Measurements from ENCODE around the gene OR2B6. TPM values are rescaled to one million over a fixed set of nuclear protein-coding genes. Genes with fewer than 3 reads are reported as not detected.

OR2B6 gene
- total RNA-seq, 1 donor from 2014 or later: not detected

DNA sequence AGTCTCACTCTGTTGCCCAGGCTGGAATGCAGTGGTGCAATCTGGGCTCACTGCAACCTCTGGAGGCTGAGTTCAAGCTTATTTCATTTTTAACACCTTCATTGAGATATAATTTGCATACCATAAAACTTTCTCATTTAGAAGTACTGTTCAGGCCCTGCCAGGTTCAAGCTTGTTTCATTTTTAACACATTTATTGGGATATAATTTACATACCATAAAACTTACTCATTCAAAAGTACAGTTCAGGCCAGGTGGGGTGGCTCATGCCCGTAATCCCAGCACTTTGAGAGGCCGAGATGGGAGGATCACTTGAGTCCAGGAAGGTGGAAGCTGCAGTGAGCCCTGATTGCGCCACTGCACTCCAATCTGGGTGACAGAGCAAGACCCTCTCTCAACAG, 5.5 kb downstream of the OR2B6 start:
- no peak overlapping the region for H3K27ac ChIP-seq
- TF ChIP-seq, protein P1, sequence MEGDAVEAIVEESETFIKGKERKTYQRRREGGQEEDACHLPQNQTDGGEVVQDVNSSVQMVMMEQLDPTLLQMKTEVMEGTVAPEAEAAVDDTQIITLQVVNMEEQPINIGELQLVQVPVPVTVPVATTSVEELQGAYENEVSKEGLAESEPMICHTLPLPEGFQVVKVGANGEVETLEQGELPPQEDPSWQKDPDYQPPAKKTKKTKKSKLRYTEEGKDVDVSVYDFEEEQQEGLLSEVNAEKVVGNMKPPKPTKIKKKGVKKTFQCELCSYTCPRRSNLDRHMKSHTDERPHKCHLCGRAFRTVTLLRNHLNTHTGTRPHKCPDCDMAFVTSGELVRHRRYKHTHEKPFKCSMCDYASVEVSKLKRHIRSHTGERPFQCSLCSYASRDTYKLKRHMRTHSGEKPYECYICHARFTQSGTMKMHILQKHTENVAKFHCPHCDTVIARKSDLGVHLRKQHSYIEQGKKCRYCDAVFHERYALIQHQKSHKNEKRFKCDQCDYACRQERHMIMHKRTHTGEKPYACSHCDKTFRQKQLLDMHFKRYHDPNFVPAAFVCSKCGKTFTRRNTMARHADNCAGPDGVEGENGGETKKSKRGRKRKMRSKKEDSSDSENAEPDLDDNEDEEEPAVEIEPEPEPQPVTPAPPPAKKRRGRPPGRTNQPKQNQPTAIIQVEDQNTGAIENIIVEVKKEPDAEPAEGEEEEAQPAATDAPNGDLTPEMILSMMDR (IDR thresholded peaks at IDR 0.05): no peak
- H3K27me3 ChIP-seq: peaks cover 6% of the 10 kb centered on the region
- no peaks in the 10 kb centered on the region for H3K36me3 ChIP-seq
- intact Hi-C loops (cut with DNase I): no loop called here
- no peak overlapping the region for H3K4me3 ChIP-seq
- DNase-seq (no peak), ATAC-seq (no peak)
- no peaks in the 10 kb centered on the region for H3K9me3 ChIP-seq
- no peaks in the 10 kb centered on the region for H3K4me1 ChIP-seq

DNA sequence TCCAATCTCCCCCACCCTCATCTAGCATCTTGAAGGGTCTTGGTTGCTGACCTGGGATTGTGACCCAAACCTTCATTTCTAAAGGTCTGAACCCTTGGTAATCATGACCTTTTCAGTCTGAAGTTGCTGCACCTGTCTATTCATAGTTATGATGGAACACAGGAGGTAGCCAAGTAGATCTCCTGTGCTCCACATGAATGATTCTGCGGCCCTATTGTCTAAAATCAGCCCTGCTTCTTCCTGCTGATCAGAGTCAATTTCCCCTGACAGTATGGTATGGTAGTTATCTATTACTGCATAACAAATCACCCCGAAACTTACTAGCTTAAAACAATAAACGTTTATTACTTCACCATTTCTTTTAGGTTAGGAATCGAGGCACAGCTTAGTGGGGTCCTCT, 9.0 kb downstream of the OR2B6 start:
- no peaks in the 10 kb centered on the region for H3K9me3 ChIP-seq

DNA sequence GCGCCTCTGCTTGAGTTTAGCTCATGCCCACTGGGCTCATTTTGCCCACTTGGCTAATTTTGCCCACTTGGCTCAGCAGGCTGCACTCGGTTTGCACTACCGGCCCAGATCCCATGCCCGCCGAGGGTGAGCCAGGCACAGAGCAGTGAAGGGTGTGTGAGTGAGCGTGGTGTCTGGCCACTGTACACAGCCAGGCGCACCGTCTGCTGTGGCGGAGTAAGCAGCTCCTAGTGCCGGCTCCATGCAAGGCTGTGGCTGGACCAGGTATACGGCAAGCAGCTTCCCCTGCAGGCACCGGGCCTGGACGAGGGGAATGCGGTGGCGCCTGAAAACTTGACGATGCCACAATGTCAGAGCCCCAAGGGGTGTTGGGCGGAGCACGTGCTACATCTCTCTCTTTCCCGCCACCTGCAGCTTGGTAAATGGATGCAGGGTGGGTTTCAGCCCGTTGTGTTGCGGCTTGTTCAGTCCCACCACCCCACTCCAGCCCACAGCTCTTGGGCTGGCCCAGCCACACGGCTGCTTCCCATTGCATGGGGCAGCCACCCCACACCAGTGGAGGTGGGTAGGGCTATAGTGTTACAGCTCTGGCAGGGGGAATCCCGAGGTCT, 9.9 kb downstream of the OR2B6 start:
- Histone ChIP-seq H3K27me3 (peaks cover 6% of the 10 kb centered on the region), H3K4me1 (no peaks in the 10 kb centered on the region), H3K36me3 (no peaks in the 10 kb centered on the region), H3K27ac (no peak overlapping the region), H3K9me3 (no peaks in the 10 kb centered on the region), H3K4me3 (no peak overlapping the region)
- ATAC-seq (no peak), DNase-seq (no peak)
- TF ChIP-seq, protein P1 (IDR thresholded peaks at IDR 0.05): no peak
- intact Hi-C loops (cut with DNase I): no loop called here

More for the DNA sequence above, 9.0 kb downstream of the OR2B6 start:
- TF ChIP-seq, protein P1 (IDR thresholded peaks at IDR 0.05): no peak
- peaks cover 6% of the 10 kb centered on the region for H3K27me3 ChIP-seq
- ATAC-seq (no peak), DNase-seq (no peak)
- no peak overlapping the region for H3K4me3 ChIP-seq
- intact Hi-C loops (cut with DNase I): no loop called here
- H3K27ac ChIP-seq: no peak overlapping the region
- no peaks in the 10 kb centered on the region for H3K36me3 ChIP-seq
- H3K4me1 ChIP-seq: no peaks in the 10 kb centered on the region

DNA sequence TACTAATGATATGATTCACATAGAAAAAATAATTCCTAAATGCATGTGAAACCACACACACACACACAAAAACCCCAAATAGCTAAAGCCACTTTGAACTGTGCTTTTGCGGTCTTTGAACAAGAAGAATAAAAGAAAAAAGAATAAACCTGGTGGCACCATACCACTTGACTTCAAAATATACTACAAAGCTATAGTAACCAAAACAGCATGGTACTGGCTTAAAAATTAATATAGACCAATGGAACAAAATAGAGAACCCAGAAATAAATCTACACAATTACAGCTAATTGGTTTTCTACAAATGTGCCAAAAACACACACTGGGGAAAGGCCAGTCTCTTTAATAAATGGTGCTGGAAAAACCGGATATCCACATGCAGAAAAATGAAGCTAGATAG, 13.4 kb downstream of the OR2B6 start:
- intact Hi-C loops (cut with DNase I): no loop called here
- DNase-seq (no peak), ATAC-seq (no peak)
- Histone ChIP-seq H3K4me1 (no peaks in the 10 kb centered on the region), H3K27ac (no peak overlapping the region), H3K4me3 (no peak overlapping the region), H3K36me3 (no peaks in the 10 kb centered on the region), H3K9me3 (no peaks in the 10 kb centered on the region), H3K27me3 (peaks cover 6% of the 10 kb centered on the region)
- TF ChIP-seq, protein P1 (IDR thresholded peaks at IDR 0.05): no peak

DNA sequence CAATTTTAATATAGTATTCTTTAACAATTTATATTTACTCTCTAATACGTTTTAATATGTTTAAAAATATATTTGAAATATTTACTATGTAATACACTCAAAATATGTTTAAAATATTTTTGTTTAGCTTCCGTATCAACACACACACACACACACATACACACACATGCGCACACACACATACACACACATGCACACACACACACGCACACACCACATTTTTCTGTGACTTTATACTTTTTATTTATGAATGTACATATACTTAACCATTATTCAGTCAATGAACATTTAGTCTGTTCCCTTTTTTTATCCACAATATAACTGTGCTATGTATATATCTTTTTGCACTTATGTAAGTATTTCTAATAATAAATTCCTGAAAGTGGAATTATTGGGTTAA, 15.7 kb downstream of the OR2B6 start:
- H3K36me3 ChIP-seq: no peaks in the 10 kb centered on the region
- TF ChIP-seq, protein P1 (IDR thresholded peaks at IDR 0.05): no peak
- no peaks in the 10 kb centered on the region for H3K27me3 ChIP-seq
- H3K4me1 ChIP-seq: no peaks in the 10 kb centered on the region
- no peak overlapping the region for H3K4me3 ChIP-seq
- ATAC-seq (no peak), DNase-seq (no peak)
- H3K9me3 ChIP-seq: no peaks in the 10 kb centered on the region
- intact Hi-C loops (cut with DNase I): no loop called here
- no peak overlapping the region for H3K27ac ChIP-seq

DNA sequence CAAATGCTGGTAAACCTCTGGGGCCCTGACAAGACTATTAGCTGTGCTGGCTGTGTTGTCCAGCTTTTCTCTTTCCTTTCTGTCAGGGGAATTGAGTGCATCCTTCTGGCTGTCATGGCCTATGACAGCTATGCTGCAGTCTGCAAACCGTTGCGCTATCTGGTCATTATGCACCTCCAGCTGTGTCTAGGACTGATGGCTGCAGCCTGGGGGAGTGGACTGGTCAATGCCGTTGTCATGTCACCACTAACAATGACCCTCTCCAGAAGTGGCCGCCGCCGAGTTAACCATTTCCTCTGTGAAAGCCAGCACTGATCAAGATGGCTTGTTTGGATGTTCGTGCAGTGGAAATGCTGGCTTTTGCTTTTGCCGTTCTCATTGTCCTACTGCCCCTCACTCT, 20.3 kb downstream of the OR2B6 start:
- intact Hi-C loops (cut with DNase I): no loop called here
- ATAC-seq: no peak
- H3K4me1 ChIP-seq: no peaks in the 10 kb centered on the region

More for the DNA sequence above, 20.3 kb downstream of the OR2B6 start:
- Histone ChIP-seq H3K4me3 (no peak overlapping the region), H3K27me3 (no peaks in the 10 kb centered on the region), H3K36me3 (no peaks in the 10 kb centered on the region), H3K9me3 (no peaks in the 10 kb centered on the region), H3K27ac (no peak overlapping the region)
- no peak for DNase-seq
- TF ChIP-seq, protein P1 (IDR thresholded peaks at IDR 0.05): no peak
